Subcutaneous adipose tissue (tissue), 4 donors: ENCODE measurements around the gene MATN1. TPM values are rescaled to one million over a fixed set of nuclear protein-coding genes. Genes with fewer than 3 reads are reported as not detected.

ENCODE experiments used
- total RNA-seq, 4 donors: library from RNA; depleted of rRNA; stranded (reverse); fragments of >200 nt; gene quantifications; one replicate each; pipeline ENCODE4 v1.1.0, GENCODE V29; 2016
- TF ChIP-seq, protein P1 (sequence below): fragments of 450-650 bp; IDR thresholded peaks from one replicate; pipeline ENCODE4 v1.5.1; 2016; ENCODE audit warnings: low read depth, mild to moderate bottlenecking, control low read depth, antibody characterized with exemption, moderate library complexity

The MATN1 gene
- total RNA-seq, 4 donors from 2014 or later = not detected

DNA sequence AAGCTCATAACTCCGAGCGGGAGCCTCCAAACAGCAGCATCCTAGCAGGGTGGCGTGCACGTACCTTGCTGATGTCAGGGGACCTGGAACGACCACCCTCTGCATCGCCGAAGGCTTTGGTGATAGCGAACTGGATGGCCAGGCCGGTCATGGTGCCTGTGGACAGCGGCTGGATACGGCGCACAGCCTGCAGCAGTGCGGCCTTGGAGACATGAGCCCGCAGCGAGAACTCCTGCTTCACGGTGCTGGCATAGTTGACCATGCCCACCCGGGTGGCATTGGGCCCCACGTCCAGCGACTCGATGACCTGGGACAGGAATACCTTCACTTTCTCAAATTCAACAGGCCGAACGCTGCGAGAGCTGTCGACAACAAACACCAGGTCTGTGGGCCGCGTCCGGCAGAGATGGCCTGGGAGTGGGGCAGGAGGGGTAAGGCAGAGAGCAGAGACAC lies 2.0 kb downstream of the MATN1 start:
- TF ChIP-seq, protein P1, sequence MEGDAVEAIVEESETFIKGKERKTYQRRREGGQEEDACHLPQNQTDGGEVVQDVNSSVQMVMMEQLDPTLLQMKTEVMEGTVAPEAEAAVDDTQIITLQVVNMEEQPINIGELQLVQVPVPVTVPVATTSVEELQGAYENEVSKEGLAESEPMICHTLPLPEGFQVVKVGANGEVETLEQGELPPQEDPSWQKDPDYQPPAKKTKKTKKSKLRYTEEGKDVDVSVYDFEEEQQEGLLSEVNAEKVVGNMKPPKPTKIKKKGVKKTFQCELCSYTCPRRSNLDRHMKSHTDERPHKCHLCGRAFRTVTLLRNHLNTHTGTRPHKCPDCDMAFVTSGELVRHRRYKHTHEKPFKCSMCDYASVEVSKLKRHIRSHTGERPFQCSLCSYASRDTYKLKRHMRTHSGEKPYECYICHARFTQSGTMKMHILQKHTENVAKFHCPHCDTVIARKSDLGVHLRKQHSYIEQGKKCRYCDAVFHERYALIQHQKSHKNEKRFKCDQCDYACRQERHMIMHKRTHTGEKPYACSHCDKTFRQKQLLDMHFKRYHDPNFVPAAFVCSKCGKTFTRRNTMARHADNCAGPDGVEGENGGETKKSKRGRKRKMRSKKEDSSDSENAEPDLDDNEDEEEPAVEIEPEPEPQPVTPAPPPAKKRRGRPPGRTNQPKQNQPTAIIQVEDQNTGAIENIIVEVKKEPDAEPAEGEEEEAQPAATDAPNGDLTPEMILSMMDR = no peak

DNA sequence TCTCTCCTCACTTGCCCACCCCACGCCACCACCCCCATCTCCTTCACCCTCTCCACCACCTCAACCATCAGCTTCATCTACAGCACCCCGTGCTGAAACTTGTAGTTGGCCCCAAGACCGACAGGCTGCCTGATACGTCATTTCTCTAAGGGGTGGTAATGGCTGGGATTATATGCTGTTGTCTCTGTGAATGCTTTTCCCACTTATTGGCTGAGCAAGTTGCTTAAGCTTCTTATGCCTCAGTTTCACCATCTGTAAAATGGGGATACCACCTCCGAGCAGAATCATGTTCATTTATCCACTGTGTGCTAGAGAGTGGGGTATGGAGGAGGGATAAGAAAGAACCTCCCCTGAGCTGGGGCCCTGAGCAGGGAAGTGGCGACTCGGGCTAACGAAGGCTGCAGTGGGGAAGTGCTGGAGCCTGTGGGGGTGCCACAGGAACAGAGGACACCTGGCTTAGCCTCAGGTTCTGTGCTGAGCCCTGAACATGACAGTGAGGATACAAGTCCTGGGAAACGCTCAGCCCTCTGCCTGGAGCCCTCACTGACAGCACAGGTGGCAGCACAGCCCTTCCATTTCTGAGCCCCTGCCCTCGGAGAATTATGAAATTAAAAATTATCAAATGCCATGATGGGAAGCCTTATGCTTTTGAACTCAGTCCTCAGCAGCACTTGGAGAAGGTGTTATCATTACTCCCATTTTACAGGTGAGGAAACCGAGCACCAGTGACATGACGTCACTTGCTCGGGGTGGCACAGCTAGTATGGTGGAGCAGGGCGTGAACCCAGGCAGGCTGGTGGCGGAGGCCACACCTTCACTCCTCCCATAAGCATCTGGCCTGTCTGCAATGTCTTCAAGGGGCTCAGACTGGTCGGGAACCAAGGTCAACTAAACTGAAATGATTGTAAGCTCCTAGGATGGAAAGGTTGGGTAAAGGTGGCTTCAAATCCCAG lies 2.8 kb downstream of the MATN1 start:
- TF ChIP-seq, protein P1 = no peak

DNA sequence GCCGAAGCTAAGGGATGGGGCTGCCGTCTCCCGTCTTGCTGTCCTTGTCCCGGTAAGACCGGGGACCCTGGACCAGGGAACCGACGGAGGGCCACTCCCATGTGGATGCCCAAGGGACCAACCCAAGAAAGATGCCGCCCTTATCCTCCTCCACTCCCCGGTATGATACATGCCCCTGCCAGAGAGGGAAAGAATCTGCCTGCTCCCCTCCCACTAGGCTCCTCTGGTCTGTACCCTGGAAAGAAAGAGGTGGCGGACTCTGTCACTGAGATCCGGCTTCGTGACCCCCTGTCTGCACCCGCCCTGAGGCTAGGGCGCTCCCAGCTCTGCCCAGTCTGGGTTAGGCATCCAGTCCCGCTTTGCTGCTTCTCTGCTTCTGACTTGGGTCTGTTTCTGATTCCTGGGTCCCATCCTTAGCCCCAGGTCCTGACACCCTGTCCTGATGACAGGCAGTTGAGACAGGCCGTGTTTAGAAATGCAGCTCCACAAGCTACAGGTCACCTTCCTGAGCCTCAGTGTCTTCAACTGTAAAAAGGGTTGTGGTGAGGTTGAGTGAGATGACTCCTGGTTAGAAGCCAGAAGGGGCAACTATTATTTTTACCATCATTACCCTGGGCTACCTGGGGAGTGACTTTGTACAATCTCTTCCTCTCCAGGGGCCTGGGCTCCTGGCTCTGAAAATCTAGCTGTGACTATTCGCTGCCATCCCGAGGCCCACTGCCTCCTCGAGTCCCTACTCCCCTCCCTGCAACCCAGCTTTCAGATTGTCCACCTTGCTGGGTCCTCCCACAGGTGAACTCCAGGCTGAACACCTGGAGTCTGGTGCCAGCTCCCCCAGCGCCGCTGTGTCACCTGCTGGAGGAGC lies 3.7 kb downstream of the MATN1 start:
- TF ChIP-seq, protein P1 = no peak

DNA sequence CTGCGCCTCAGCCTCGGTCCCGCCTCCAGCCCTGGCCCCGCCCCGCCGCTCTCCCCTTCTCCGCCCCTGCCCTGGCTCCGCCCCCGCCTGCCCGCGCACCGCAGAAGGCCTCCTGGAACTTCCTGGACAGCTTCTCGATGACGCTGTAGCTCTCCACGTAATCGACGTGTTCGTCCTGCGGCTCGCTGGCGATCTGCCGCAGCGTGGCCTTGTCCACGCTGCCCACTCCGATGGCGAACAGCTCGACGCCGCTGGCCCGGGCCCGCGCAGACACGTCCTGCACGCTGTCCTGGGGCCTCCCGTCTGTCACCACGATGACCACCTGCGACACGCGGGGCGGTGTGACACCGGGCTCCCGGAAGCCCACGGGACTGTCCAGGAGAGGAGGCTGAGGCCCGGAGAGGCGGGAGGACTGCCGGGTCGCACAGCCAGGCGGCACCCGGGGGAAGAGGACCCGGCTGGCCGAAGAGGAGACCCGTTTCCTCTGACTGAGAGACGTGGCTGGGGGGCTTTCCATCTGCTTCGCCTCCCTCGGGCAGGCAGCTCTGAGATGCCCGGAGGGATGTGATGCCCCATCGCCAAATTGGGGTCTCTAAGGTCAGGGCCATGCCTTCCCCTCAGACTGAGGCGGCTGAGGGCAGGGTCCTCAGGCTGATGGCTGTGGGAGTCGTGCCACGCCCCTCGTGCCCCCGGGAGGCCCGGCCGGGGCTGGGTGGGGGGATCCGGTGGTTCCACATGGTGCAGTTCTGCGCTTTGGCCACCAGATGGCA lies 4.6 kb downstream of the MATN1 start:
- TF ChIP-seq, protein P1 = no peak

DNA sequence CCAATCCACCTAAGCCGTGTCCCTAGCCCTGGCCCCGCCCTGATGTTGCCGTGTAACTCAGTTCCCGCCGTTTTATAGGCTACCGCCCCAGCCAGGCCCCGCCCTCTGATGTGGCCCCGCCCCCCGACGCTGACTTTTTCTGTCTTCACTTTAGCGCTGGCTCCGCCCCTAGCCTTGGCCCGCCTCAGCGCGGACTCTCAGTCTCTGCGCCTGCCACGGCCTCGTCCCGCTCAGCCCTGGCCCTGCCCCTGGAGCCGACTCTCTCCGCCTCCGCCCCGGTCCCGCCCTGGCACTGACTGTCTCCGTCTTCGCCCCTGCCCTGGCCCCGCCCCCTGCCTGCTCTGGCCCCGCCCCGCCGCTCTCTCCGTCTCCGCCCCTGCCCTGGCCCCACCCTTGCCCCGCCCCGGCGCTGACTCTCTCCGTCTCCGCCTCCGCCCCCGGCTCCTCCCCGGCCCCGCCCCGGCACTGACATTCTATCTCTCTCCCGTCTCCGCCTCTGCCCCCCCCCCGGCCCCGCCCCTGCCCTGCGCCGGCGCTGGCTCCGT lies 5.2 kb downstream of the MATN1 start:
- TF ChIP-seq, protein P1 = no peak

DNA sequence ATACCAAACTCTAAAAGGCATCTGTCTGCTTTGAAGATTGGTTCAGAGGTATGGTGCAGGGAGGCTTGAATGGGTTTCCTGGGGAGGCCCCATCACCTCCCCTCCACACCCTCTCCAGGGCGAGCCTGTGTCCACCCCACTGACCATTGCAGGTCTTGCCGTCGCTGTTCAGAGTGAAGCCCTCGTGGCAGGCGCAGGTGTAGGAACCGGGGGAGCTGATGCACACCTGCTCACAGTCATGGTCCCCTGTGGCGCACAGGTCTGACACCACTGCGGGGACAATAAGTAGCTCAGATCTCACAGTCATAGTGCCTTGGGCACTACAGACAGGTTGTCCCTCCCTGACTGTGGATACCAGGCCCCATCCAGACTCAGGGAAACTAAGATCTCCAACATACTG lies 6.7 kb downstream of the MATN1 start:
- TF ChIP-seq, protein P1 = no peak
